K562 (cell line): ENCODE results near the gene SMC1A. TPM values are rescaled to one million over a fixed set of nuclear protein-coding genes. Genes with fewer than 3 reads are reported as not detected.

ENCODE experiments used
- ATF7 ChIP-seq: fragments of 450-650 bp; IDR thresholded peaks from 2 replicates; pipeline ENCODE4 v1.7.1; 2014; ENCODE audit warnings: mild to moderate bottlenecking, moderate library complexity
- CBFB ChIP-seq: sonication (generic); formaldehyde crosslinking; IDR thresholded peaks from 2 replicates; pipeline ENCODE4 v1.4.0; 2020; ENCODE audit warnings: mild to moderate bottlenecking, missing genetic modification reagents
- CHD2 ChIP-seq: IDR thresholded peaks from 2 replicates; pipeline ENCODE4 v1.6.1; 2011; ENCODE audit warnings: low read depth, low read length
- MAZ ChIP-seq, 2 experiments: fragments of 450-650 bp in 1 of 2; sonication (generic) in 1 of 2; formaldehyde crosslinking; IDR thresholded peaks in 1 of 2; conservative IDR thresholded peaks in 1 of 2; 2 replicates each; pipeline versions ENCODE4 v1.4.0 to v1.5.0; 2020; ENCODE audit warnings: mild to moderate bottlenecking in 1 of 2, missing genetic modification reagents in 1 of 2
- NCOA2 ChIP-seq, 2 experiments: fragments of 450-650 bp; IDR thresholded peaks; 2 replicates each; pipeline ENCODE4 v1.6.1; 2018; ENCODE audit warnings: mild to moderate bottlenecking in 2 of 2, moderate library complexity in 1 of 2; ENCODE audit not compliant: partially characterized antibody in 2 of 2
- PHF21A ChIP-seq: fragments of 450-650 bp; IDR thresholded peaks from 2 replicates; pipeline ENCODE4 v1.6.1; 2017; ENCODE audit warnings: low read depth, borderline replicate concordance
- PRMT5 ChIP-seq: sonication (generic); formaldehyde crosslinking; IDR thresholded peaks from 2 replicates; pipeline ENCODE4 v1.5.0; 2020; ENCODE audit warnings: missing genetic modification reagents
- RAD21 ChIP-seq, 2 experiments: fragments of 250-450 bp in 1 of 2; fragments of 450-650 bp in 1 of 2; sonication (Bioruptor Pico) in 1 of 2; formaldehyde crosslinking in 1 of 2; IDR thresholded peaks in 1 of 2; conservative IDR thresholded peaks in 1 of 2; 2 replicates each; pipeline versions ENCODE4 v1.4.0 to v1.8.0; 2020 to 2022; ENCODE audit warnings: mild to moderate bottlenecking in 2 of 2, moderate library complexity in 1 of 2
- TCF7L2 ChIP-seq: fragments of 150-350 bp; IDR thresholded peaks from 2 replicates; pipeline ENCODE4 v1.6.1; 2016; ENCODE audit warnings: low read depth, mild to moderate bottlenecking, low read length, moderate library complexity
- ZNF324 ChIP-seq: fragments of 250-450 bp; sonication (Bioruptor Pico); IDR thresholded peaks from 2 replicates; pipeline ENCODE4 v1.4.0; 2020; ENCODE audit warnings: mild to moderate bottlenecking
- ZNF77 ChIP-seq: fragments of 250-450 bp; sonication (Bioruptor Pico); IDR thresholded peaks from 2 replicates; pipeline ENCODE4 v1.5.0; 2020
- polyA plus RNA-seq, 8 experiments: library from polyadenylated mRNA; depleted of rRNA in 4 of 8; stranded (reverse) in 5 of 8; unstranded in 3 of 8; fragments of >200 nt; fragmentation: Nextera tagmentation in 2 of 8; fragmentation: Illumina TruSeq in 1 of 8; extraction: Ambion mirVana in 2 of 8; extraction: Trizol in 1 of 8; gene quantifications; 2 replicates each; pipeline versions ENCODE4 v1.2.1 to v1.2.3, GENCODE V29; 2011 to 2014; ENCODE audit warnings: inconsistent platforms in 1 of 8, missing spikeins in 1 of 8
- total RNA-seq, 7 experiments: library from RNA; depleted of rRNA in 6 of 7; stranded (reverse); fragments of >200 nt in 6 of 7; fragmentation: Illumina TruSeq in 2 of 7; extraction: Trizol in 2 of 7; gene quantifications; 2 replicates each; pipeline versions ENCODE4 v1.2.1 to v1.2.3, GENCODE V29; 2011 to 2021; ENCODE audit warnings: low replicate concordance in 1 of 7
- TF ChIP-seq, protein P1 (sequence below): fragments of 450-650 bp; IDR thresholded peaks from 2 replicates; pipeline ENCODE4 v1.6.1; 2016; ENCODE audit warnings: low read depth
- TF ChIP-seq, protein P2 (sequence below): fragments of 250-450 bp; sonication (Bioruptor Pico); IDR thresholded peaks from 2 replicates; pipeline ENCODE4 v1.8.0; 2022; ENCODE audit warnings: moderate library complexity, mild to moderate bottlenecking, inconsistent platforms

SMC1A gene
- total and polyA plus RNA-seq, 9 of the 15 experiments (the other 6 are each of a cell fraction or from before 2014, with no cell fraction given): 28.5 to 126 (median 71.2) TPM

DNA sequence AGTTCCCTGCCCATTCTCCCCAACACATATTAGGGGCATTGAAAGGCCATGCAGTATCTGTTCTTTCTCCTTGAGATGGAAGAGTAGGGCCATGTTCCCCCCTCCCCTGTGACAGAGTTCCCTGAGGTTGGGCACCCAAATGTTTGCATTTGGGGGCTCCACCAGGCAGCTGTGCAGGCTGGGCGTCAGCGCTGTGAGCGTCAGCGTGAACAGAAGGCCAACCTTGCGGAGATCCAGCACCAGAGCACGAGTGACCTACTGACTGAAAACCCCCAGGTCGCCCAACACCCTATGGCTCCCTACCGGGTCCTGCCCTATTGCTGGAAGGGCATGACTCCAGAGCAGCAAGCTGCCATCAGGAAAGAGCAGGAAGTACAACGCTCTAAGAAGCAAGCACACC is 7.8 kb upstream of the SMC1A start (continued):
- TF ChIP-seq, protein P1, sequence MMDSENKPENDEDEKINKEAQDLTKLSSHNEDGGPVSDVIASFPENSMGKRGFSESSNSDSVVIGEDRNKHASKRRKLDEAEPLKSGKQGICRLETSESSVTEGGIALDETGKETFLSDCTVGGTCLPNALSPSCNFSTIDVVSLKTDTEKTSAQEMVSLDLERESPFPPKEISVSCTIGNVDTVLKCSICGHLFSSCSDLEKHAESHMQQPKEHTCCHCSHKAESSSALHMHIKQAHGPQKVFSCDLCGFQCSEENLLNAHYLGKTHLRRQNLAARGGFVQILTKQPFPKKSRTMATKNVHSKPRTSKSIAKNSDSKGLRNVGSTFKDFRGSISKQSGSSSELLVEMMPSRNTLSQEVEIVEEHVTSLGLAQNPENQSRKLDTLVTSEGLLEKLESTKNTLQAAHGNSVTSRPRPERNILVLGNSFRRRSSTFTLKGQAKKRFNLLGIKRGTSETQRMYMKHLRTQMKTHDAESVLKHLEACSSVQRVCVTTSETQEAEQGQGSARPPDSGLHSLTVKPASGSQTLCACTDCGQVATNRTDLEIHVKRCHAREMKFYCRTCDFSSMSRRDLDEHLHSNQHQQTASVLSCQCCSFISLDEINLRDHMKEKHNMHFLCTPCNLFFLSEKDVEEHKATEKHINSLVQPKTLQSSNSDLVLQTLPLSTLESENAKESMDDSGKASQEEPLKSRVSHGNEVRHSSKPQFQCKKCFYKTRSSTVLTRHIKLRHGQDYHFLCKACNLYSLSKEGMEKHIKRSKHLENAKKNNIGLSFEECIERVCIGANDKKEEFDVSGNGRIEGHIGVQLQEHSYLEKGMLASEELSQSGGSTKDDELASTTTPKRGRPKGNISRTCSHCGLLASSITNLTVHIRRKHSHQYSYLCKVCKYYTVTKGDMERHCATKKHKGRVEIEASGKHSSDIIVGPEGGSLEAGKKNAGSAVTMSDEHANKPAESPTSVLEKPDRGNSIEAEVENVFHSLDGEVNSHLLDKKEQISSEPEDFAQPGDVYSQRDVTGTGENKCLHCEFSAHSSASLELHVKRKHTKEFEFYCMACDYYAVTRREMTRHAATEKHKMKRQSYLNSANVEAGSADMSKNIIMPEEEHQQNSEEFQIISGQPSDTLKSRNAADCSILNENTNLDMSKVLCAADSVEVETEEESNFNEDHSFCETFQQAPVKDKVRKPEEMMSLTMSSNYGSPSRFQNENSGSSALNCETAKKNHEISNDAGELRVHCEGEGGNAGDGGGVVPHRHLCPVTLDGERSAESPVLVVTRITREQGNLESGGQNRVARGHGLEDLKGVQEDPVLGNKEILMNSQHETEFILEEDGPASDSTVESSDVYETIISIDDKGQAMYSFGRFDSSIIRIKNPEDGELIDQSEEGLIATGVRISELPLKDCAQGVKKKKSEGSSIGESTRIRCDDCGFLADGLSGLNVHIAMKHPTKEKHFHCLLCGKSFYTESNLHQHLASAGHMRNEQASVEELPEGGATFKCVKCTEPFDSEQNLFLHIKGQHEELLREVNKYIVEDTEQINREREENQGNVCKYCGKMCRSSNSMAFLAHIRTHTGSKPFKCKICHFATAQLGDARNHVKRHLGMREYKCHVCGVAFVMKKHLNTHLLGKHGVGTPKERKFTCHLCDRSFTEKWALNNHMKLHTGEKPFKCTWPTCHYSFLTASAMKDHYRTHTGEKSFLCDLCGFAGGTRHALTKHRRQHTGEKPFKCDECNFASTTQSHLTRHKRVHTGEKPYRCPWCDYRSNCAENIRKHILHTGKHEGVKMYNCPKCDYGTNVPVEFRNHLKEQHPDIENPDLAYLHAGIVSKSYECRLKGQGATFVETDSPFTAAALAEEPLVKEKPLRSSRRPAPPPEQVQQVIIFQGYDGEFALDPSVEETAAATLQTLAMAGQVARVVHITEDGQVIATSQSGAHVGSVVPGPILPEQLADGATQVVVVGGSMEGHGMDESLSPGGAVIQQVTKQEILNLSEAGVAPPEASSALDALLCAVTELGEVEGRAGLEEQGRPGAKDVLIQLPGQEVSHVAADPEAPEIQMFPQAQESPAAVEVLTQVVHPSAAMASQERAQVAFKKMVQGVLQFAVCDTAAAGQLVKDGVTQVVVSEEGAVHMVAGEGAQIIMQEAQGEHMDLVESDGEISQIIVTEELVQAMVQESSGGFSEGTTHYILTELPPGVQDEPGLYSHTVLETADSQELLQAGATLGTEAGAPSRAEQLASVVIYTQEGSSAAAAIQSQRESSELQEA: no peak
- no peak for TF ChIP-seq CBFB
- no peak for TF ChIP-seq RAD21 (CRISPR knock-in tag; conservative IDR thresholded peaks at IDR 0.05 in 1 of 2, IDR thresholded peaks at IDR 0.05 in 1 of 2)
- no peak for TF ChIP-seq CHD2
- TF ChIP-seq PRMT5: no peak
- TF ChIP-seq, protein P2, sequence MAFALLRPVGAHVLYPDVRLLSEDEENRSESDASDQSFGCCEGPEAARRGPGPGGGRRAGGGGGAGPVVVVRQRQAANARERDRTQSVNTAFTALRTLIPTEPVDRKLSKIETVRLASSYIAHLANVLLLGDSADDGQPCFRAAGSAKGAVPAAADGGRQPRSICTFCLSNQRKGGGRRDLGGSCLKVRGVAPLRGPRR: no peak
- no peak for TF ChIP-seq TCF7L2
- no peak for TF ChIP-seq ATF7
- TF ChIP-seq PHF21A: no peak
- TF ChIP-seq ZNF77: no peak
- no peak for TF ChIP-seq MAZ (CRISPR knock-in tag; conservative IDR thresholded peaks at IDR 0.05 in 1 of 2, IDR thresholded peaks at IDR 0.05 in 1 of 2)
- TF ChIP-seq ZNF324: no peak
- TF ChIP-seq NCOA2 (IDR thresholded peaks at IDR 0.05; ENCODE audit: partially characterized antibody in 2 of 2): no peak
